CD4-positive, alpha-beta T cell (primary cell): ENCODE measurements around the gene RAPGEF6. TPM values are rescaled to one million over a fixed set of nuclear protein-coding genes. Genes with fewer than 3 reads are reported as not detected.

Experiments used
- ATAC-seq: fragments of 200-7000 bp; cut with Tn5 transposase; one replicate; pipeline ENCODE4 v1.10.0; 2022; ENCODE audit warnings: mild to moderate bottlenecking; ENCODE audit not compliant: poor library complexity
- CTCF ChIA-PET: fragments of 350-600 bp; sonication (Branson Sonifier 250); formaldehyde crosslinking; loops from one replicate; lab custom pipeline; 2021; ENCODE audit warnings: antibody characterized with exemption, inconsistent platforms; lab: Charles Lee
- POLR2A ChIA-PET: fragments of 350-600 bp; sonication (Branson Sonifier 250); formaldehyde crosslinking; loops from one replicate; lab custom pipeline; 2021; ENCODE audit warnings: antibody characterized with exemption, inconsistent platforms; lab: Charles Lee
- DNase-seq, 14 experiments: peaks; one replicate each; pipeline ENCODE4 v3.0.0-alpha.2; 2013 to 2020; ENCODE audit warnings: mixed read lengths in 2 of 14
- H3K27ac ChIP-seq, 2 donors: one replicate each; pipeline versions ENCODE4 v1.5.1 to v1.7.0; 2013; ENCODE audit warnings: low read length in 2 of 2, low read depth in 1 of 2, mild to moderate bottlenecking in 1 of 2
- H3K27me3 ChIP-seq, 2 experiments: 1 replicate in 1 of 2; 2 replicates in 1 of 2; pipeline versions ENCODE4 v1.6.1 to v1.7.0; 2013; ENCODE audit warnings: low read length in 2 of 2, control low read depth in 1 of 2, mild to moderate bottlenecking in 1 of 2, moderate library complexity in 1 of 2; ENCODE audit not compliant: insufficient read depth in 2 of 2, control insufficient read depth in 1 of 2
- H3K36me3 ChIP-seq: one replicate; pipeline ENCODE4 v1.6.1; 2013; ENCODE audit warnings: low read length, control low read depth; ENCODE audit not compliant: insufficient read depth
- H3K4me1 ChIP-seq: one replicate; pipeline ENCODE4 v1.6.1; 2013; ENCODE audit warnings: low read length, control low read depth; ENCODE audit not compliant: insufficient read depth
- H3K4me3 ChIP-seq: one replicate; pipeline ENCODE4 v1.5.1; 2013; ENCODE audit warnings: mild to moderate bottlenecking, low read length, moderate library complexity
- H3K9me3 ChIP-seq, 2 experiments: 1 replicate in 1 of 2; 2 replicates in 1 of 2; pipeline versions ENCODE4 v1.6.1 to v1.7.0; 2013; ENCODE audit warnings: low read length in 2 of 2, mild to moderate bottlenecking in 2 of 2, control low read depth in 1 of 2, moderate library complexity in 1 of 2; ENCODE audit not compliant: control insufficient read depth in 1 of 2, insufficient read depth in 1 of 2
- H3K27ac Mint-ChIP-seq: one replicate; pipeline ENCODE4 v1.8.0; 2020; ENCODE audit warnings: mixed read lengths
- H3K27me3 Mint-ChIP-seq: one replicate; pipeline ENCODE4 v1.8.0; 2021; ENCODE audit warnings: mixed read lengths
- H3K36me3 Mint-ChIP-seq: one replicate; pipeline ENCODE4 v1.8.0; 2021; ENCODE audit warnings: low read depth, mixed read lengths
- H3K4me1 Mint-ChIP-seq: one replicate; pipeline ENCODE4 v1.8.0; 2021; ENCODE audit warnings: low read depth, mixed read lengths
- H3K4me3 Mint-ChIP-seq: one replicate; pipeline ENCODE4 v1.8.0; 2020; ENCODE audit warnings: mild to moderate bottlenecking, mixed read lengths
- H3K9me3 Mint-ChIP-seq: one replicate; pipeline ENCODE4 v1.8.0; 2020; ENCODE audit warnings: mixed read lengths
- CTCF ChIP-seq: fragments of 200-600 bp; IDR thresholded peaks from one replicate; pipeline ENCODE4 v1.8.0; 2022; ENCODE audit warnings: antibody characterized with exemption, mild to moderate bottlenecking
- intact Hi-C, 2 experiments: fragments of 100-400 bp; cut with DNase I in 1 of 2; cut with micrococcal nuclease in 1 of 2; formaldehyde crosslinking; loops; one replicate each; pipeline versions ENCODE4 v1.15.1 to v1.9.0; 2023 to 2025; cut with DNase I, micrococcal nuclease
- total RNA-seq, 174 experiments: library from RNA in 2 of 174; stranded (reverse) in 2 of 174; gene quantifications; one replicate each; pipeline ENCODE4 v1.2.3 and lab custom pipeline; 2021 to 2026

RAPGEF6 gene
- total RNA-seq, 2 experiments from 2014 or later = 83.3 to 91.4 TPM

GRCh38 chr5:131654309-131654708 is 19.3 kb upstream of the RAPGEF6 start:
- H3K27ac ChIP-seq = no peak overlapping the region
- Mint-ChIP-seq H3K4me3 (no peak overlapping the region), H3K27me3 (no peaks in the 10 kb centered on the region), H3K36me3 (peaks cover 80% of the 10 kb centered on the region), H3K4me1 (peaks cover 5% of the 10 kb centered on the region), H3K9me3 (peaks cover under 1% of the 10 kb centered on the region), H3K27ac (no peak overlapping the region)
- H3K27me3 ChIP-seq = no peaks in the 10 kb centered on the region
- ChIA-PET POLR2A (no interaction called here), CTCF (no interaction called here)
- H3K4me3 ChIP-seq = no peak overlapping the region
- DNase-seq (no peak), ATAC-seq (no peak)
- H3K4me1 ChIP-seq = no peaks in the 10 kb centered on the region
- H3K36me3 ChIP-seq = peaks cover 24% of the 10 kb centered on the region
- intact Hi-C loops = no loop called here
- H3K9me3 ChIP-seq = peaks cover 0 to 1% of the 10 kb centered on the region in 2 experiments
- no peak for TF ChIP-seq CTCF

- peaks cover 81% of the 10 kb centered on the region for H3K36me3 Mint-ChIP-seq
These were observed 14.1 kb upstream of the RAPGEF6 start for GRCh38 chr5:131649161-131649560.

GRCh38 chr5:131647048-131647769 is 12.2 kb upstream of the RAPGEF6 start:
- no peak overlapping the region for H3K27ac ChIP-seq
- H3K4me3 ChIP-seq = no peak overlapping the region
- POLR2A ChIA-PET = interaction anchor here (0.6 to 1.0 kb wide), 2 partner anchors 29 to 36 kb away, joined by 3 read pairs; no protein-coding TSS in a partner anchor
- no peaks in the 10 kb centered on the region for H3K4me1 ChIP-seq
- intact Hi-C loops = no loop called here
- H3K36me3 Mint-ChIP-seq = peaks cover 77% of the 10 kb centered on the region
- CTCF ChIA-PET = interaction anchor here (0.6 to 1.7 kb wide), 2 partner anchors 58 to 151 kb away, joined by 3 to 4 read pairs; no protein-coding TSS in a partner anchor
- no peaks in the 10 kb centered on the region for H3K9me3 Mint-ChIP-seq
- no peaks in the 10 kb centered on the region for H3K27me3 Mint-ChIP-seq
- DNase-seq (no peak), ATAC-seq (no peak)
- no peaks in the 10 kb centered on the region for H3K27me3 ChIP-seq
- no peak overlapping the region for H3K27ac Mint-ChIP-seq
- no peak overlapping the region for H3K4me3 Mint-ChIP-seq
- H3K9me3 ChIP-seq = no peaks in the 10 kb centered on the region
- no peak for TF ChIP-seq CTCF
- no peaks in the 10 kb centered on the region for H3K4me1 Mint-ChIP-seq
- H3K36me3 ChIP-seq = peaks cover 32% of the 10 kb centered on the region

More at GRCh38 chr5:131649161-131649560, 14.1 kb upstream of the RAPGEF6 start:
- no peaks in the 10 kb centered on the region for H3K9me3 Mint-ChIP-seq
- Histone ChIP-seq H3K27ac (no peak overlapping the region), H3K9me3 (no peaks in the 10 kb centered on the region), H3K27me3 (no peaks in the 10 kb centered on the region), H3K4me1 (no peaks in the 10 kb centered on the region), H3K4me3 (no peak overlapping the region), H3K36me3 (peaks cover 32% of the 10 kb centered on the region)
- TF ChIP-seq CTCF = no peak
- H3K4me1 Mint-ChIP-seq = peaks cover under 1% of the 10 kb centered on the region
- H3K27me3 Mint-ChIP-seq = no peaks in the 10 kb centered on the region
- DNase-seq (no peak), ATAC-seq (no peak)
- intact Hi-C loops = no loop called here
- H3K27ac Mint-ChIP-seq = no peak overlapping the region
- H3K4me3 Mint-ChIP-seq = no peak overlapping the region
- ChIA-PET CTCF (interaction anchor here (1.3 kb wide), 1 partner anchor 9 kb away, joined by 5 read pairs; no protein-coding TSS in a partner anchor), POLR2A (interaction anchor here (1.4 kb wide), 1 partner anchor 9 kb away, joined by 3 read pairs; no protein-coding TSS in a partner anchor)
